SH-SY5Y (cell line): ENCODE measurements around the gene CARD10.

Source experiments
- GATA2 ChIP-seq: IDR thresholded peaks from 2 replicates; pipeline ENCODE4 v1.6.1; 2011; ENCODE audit warnings: mild to moderate bottlenecking, low read depth, low read length
- GATA3 ChIP-seq: IDR thresholded peaks from 2 replicates; pipeline ENCODE4 v1.6.1; 2011; ENCODE audit warnings: low read depth, mild to moderate bottlenecking, low read length, moderate library complexity

CARD10 gene

GRCh38 chr22:37502342-37503182, 16.7 kb downstream of the CARD10 start:
- TF ChIP-seq GATA3 (no peak), GATA2 (0 out of 2 replicates have a peak, but pooled peaks have one; percentile 15)

GRCh38 chr22:37501610-37502341, 17.4 kb downstream of the CARD10 start:
- TF ChIP-seq GATA3, result no peak

GRCh38 chr22:37500745-37501609, 18.2 kb downstream of the CARD10 start:
- no peak for TF ChIP-seq GATA2
- TF ChIP-seq GATA3, result no peak

- TF ChIP-seq GATA3 (no peak), GATA2 (no peak)
Measured at GRCh38 chr22:37499789-37500540, 19.2 kb downstream of the CARD10 start.

DNA sequence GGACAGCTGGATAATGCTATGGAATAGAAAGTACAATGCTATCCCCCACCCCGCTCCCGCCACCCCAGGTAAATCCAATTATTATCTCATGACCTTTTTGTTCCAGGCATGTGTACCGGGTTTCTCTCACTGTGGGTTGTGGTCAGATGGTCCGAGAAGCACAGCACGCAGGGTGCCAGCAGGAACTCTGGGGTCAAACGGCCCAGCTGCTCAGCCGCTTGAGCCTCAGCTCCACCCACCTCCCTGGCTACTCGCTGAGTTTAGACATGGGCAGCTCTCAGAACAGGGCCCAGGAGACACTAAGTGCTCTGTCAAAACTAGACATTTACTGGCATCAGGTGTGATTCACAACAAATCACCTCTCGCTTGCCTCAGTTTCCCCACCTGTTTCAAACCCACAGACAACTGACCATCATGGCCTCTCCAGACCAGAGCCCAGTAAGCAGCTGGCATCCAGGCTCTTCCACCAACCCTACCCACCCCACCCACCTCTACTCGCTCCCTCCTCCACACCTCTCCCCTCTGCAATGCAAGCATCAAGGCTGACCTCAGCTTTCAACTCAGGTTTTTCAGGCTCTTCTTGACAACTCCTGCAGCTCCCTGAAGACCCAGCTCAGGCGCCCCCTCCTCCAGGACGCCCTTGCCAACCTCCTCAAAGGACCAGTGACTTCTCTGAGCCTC, 20.0 kb downstream of the CARD10 start:
- no peak for TF ChIP-seq GATA3
- no peak for TF ChIP-seq GATA2

- TF ChIP-seq GATA3 (no peak), GATA2 (no peak)
Measured at GRCh38 chr22:37498289-37498909, 20.8 kb downstream of the CARD10 start.

GRCh38 chr22:37497062-37497599, 22.1 kb downstream of the CARD10 start:
- TF ChIP-seq GATA2, result no peak
- no peak for TF ChIP-seq GATA3

GRCh38 chr22:37496651-37497050, 22.6 kb downstream of the CARD10 start:
- TF ChIP-seq GATA2 (no peak), GATA3 (no peak)

DNA sequence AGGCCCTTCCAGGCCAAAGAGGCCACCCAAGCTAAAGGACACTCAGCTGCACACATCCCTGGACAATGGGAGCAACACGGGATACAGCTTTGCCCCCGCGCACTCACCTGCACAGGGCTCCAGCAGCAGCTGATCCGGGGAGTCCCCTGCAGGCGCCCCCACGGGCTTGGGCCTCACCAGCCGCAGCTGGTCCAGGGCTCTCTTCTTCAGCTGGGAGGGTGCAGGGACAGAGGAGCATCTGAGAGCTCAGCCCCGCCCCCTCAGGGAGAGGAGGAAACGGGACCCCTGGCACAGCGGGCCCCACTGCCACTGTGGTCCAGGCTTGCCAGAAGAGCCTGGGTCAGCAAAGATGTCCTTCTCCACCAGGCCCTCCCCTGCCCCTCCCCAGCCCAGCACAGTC, 25.2 kb downstream of the CARD10 start:
- TF ChIP-seq GATA2 (no peak), GATA3 (no peak)

DNA sequence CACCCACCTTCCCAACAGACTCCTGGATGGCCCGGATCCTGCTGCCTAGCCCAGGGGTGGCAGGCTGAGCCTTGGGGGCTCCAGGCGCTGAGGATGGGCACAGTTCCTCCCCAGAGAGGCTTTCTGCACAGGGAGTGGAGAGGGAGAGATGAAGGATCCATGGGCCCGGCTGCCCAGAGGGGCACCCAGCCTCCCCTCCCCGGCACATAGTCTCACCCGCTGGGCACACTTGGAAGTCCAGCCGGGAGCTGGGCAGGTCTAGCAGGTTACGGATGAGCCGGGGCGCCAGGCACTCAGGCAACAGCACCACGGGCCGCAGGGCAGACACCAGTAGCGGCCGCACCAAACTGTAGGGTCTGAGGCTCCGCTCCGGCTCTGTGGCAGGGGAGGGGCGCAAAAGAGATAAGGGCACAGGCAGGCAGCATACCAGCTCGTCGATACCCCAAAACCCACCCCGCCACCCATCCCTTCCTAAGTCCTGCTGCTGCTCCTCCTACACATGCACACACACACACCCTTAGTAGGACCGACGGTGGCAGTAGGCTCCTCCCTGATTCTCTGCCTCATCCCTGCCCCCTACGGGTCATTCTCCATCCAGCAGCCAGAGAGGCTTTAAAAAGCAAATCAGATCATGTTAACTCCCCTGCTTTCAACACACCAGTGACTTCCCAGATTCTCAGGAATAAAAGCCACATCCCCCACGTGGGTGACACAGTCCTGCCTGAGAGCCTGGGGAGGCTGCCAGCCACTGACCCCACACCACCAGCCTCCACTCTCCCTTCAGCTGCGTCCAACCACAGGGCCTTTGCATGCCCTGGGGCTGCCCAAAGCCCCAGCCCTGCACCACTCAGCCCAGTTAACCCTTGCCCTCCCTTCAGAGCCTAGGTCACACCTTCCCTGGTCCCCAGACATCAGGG, 26.5 kb downstream of the CARD10 start:
- TF ChIP-seq GATA3 (no peak), GATA2 (no peak)
